PFSK-1 (cell line): ENCODE measurements around the gene CTBP2.

Source experiments
- FOXP2 ChIP-seq: optimal IDR thresholded peaks from 2 replicates; pipeline ENCODE3; 2011; ENCODE audit warnings: borderline replicate concordance, control low read depth, inconsistent platforms; ENCODE audit not compliant: insufficient read depth; ENCODE audit errors: extremely low read length, extremely low read depth
- POLR2AphosphoS5 ChIP-seq: IDR thresholded peaks from 2 replicates; pipeline ENCODE4 v1.6.1; 2012; ENCODE audit warnings: low read depth, mild to moderate bottlenecking, control low read depth, low read length, moderate library complexity
- SIN3A ChIP-seq: IDR thresholded peaks from 2 replicates; pipeline ENCODE4 v1.6.1; 2012; ENCODE audit warnings: mild to moderate bottlenecking, low read length, moderate library complexity, borderline replicate concordance; ENCODE audit not compliant: insufficient read depth
- TAF1 ChIP-seq: IDR thresholded peaks from 2 replicates; pipeline ENCODE4 v1.6.1; 2012; ENCODE audit warnings: low read length, control low read depth, borderline replicate concordance; ENCODE audit not compliant: insufficient read depth
- TF ChIP-seq, protein P1 (sequence below), 2 experiments: IDR thresholded peaks; 2 replicates each; pipeline versions ENCODE4 v1.6.1 to v1.8.0; 2011 to 2012; ENCODE audit warnings: low read depth in 2 of 2, low read length in 2 of 2, control low read depth in 1 of 2, inconsistent platforms in 1 of 2, mild to moderate bottlenecking in 1 of 2, moderate library complexity in 1 of 2; ENCODE audit not compliant: insufficient read depth in 1 of 2

CTBP2 gene

DNA sequence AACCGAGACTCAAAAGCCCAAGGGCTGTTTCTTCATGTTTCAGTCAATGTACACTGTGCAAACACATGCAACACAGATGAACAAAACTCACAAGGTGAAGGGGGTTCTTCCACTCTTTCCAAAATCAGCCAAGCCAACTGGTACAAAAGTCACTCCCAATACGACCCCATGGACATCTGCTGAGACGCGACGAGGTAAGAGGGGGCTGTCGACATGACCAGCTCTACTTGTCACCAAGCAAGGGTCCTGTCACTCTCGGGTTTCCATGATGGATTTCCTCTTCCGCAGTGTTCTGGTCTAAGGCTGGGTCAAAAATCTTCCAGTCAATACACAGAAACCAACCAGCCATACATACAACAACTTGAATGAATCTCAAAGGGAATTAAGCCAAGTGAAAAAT is 37.8 kb downstream of the CTBP2 start:
- TF ChIP-seq SIN3A = no peak
- no peak for TF ChIP-seq FOXP2
- no peak for TF ChIP-seq TAF1
- TF ChIP-seq, protein P1, sequence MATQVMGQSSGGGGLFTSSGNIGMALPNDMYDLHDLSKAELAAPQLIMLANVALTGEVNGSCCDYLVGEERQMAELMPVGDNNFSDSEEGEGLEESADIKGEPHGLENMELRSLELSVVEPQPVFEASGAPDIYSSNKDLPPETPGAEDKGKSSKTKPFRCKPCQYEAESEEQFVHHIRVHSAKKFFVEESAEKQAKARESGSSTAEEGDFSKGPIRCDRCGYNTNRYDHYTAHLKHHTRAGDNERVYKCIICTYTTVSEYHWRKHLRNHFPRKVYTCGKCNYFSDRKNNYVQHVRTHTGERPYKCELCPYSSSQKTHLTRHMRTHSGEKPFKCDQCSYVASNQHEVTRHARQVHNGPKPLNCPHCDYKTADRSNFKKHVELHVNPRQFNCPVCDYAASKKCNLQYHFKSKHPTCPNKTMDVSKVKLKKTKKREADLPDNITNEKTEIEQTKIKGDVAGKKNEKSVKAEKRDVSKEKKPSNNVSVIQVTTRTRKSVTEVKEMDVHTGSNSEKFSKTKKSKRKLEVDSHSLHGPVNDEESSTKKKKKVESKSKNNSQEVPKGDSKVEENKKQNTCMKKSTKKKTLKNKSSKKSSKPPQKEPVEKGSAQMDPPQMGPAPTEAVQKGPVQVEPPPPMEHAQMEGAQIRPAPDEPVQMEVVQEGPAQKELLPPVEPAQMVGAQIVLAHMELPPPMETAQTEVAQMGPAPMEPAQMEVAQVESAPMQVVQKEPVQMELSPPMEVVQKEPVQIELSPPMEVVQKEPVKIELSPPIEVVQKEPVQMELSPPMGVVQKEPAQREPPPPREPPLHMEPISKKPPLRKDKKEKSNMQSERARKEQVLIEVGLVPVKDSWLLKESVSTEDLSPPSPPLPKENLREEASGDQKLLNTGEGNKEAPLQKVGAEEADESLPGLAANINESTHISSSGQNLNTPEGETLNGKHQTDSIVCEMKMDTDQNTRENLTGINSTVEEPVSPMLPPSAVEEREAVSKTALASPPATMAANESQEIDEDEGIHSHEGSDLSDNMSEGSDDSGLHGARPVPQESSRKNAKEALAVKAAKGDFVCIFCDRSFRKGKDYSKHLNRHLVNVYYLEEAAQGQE (IDR thresholded peaks at IDR 0.05; ENCODE audit: insufficient read depth in 1 of 2, low read depth in 2 of 2, low read length in 2 of 2) = no peak
- TF ChIP-seq POLR2AphosphoS5 = no peak

DNA sequence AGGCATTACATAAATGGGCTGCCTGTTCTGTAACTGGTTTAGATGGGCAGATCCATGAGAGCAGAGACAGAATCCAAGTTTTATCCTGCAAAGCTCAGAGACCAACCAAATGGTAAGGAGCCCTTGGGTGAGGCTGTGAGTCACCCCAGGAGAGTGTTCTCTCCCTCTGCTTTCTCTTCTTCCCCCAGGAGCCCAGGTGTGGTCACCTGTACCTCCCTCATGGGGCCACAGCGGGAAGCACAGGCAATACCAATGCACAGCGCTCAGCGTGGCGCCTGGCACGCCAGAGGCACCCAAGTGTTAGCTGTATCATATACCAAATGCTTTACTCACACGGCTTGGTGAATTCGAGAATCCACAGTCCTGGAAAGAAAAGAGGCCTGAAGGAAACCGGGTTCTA is 39.4 kb downstream of the CTBP2 start:
- TF ChIP-seq TAF1 = no peak
- TF ChIP-seq POLR2AphosphoS5 = no peak
- no peak for TF ChIP-seq SIN3A
- TF ChIP-seq FOXP2 = no peak
- TF ChIP-seq, protein P1 (IDR thresholded peaks at IDR 0.05; ENCODE audit: insufficient read depth in 1 of 2, low read depth in 2 of 2, low read length in 2 of 2) = no peak

- TF ChIP-seq TAF1 = no peak
- TF ChIP-seq, protein P1 (IDR thresholded peaks at IDR 0.05; ENCODE audit: insufficient read depth in 1 of 2, low read depth in 2 of 2, low read length in 2 of 2) = no peak
- no peak for TF ChIP-seq SIN3A
- no peak for TF ChIP-seq FOXP2
- TF ChIP-seq POLR2AphosphoS5 = no peak
These were observed 40.2 kb downstream of the CTBP2 start for GRCh38 chr10:125120053-125120710.

GRCh38 chr10:125118701-125119100 is 41.7 kb downstream of the CTBP2 start:
- no peak for TF ChIP-seq POLR2AphosphoS5

DNA sequence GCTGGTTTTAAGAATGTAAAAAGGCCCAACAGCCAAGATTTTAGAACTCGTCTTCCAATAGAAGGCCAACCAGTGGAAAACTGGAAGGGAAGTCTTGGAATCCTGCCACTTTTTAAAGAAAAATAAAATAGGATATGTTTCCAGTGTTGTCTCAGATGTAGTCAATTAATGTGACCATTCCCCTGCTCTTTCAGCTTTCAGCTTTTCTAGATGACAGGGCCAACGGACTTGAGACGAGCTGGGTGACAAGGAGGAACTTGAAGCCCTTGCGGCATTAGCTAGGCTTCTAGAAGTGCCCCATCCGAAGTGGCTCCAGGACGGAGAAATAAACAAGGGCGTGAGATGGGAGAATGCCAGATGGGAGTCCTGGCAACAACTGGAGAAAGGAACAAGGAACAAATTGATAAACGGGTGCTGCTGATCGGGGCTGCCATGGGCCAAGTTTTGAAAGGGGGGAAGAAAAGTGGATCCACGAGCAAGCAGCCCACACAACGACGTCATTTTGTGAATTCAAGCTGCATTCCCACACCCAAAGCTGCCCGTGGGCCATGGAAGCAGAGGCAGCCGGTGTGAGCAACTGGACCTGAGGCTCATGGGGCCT is 42.3 kb downstream of the CTBP2 start:
- TF ChIP-seq, protein P1 (IDR thresholded peaks at IDR 0.05; ENCODE audit: insufficient read depth in 1 of 2, low read depth in 2 of 2, low read length in 2 of 2) = no peak
- TF ChIP-seq POLR2AphosphoS5 = no peak
- TF ChIP-seq SIN3A = no peak
- no peak for TF ChIP-seq TAF1
- no peak for TF ChIP-seq FOXP2
